ENCODE measurements around the gene COPG2. TPM values are rescaled to one million over a fixed set of nuclear protein-coding genes. Genes with fewer than 3 reads are reported as not detected.

COPG2 gene
- polyA plus RNA-seq, 2 of the 4 experiments (the other 2 are of a cell fraction) = 17.1 to 39.5 TPM

GRCh38 chr7:130476297-130477150 lies 192.0 kb downstream of the COPG2 start:
- WGBS (ENCODE audit: missing lambda C conversion rate) = 40% methylated on average over 9 of the region's 9 CpGs
- ChIA-PET CTCF (interaction anchor here (1.1 to 1.6 kb wide), 3 partner anchors 9 to 24 kb away, joined by 3 to 5 read pairs (median 5); no protein-coding TSS in a partner anchor), POLR2A (no interaction called here)
- no peak for ATAC-seq
- Histone ChIP-seq H3K9me3 (peaks cover 14% of the 10 kb centered on the region; the same call in 1 of the 3 replicates), H3K27ac (no peak overlapping the region), H3K4me3 (no peak overlapping the region), H3K4me1 (no peaks in the 10 kb centered on the region), H3K4me2 (no peak overlapping the region)
- no peak for DNase-seq (ENCODE audit: low read depth in 1 of 2, low spot score in 1 of 2)
- TF ChIP-seq TFCP2L1 (CRISPR knock-in tag; IDR thresholded peaks at IDR 0.05) (no peak), TP53 (CRISPR knock-in tag; IDR thresholded peaks at IDR 0.05) (no peak), RCOR1 (IDR thresholded peaks at IDR 0.05; ENCODE audit: low read depth, low read length) (no peak), ZSCAN20 (CRISPR knock-in tag; IDR thresholded peaks at IDR 0.05) (no peak), ZFP36 (IDR thresholded peaks at IDR 0.05; ENCODE audit: borderline replicate concordance, partially characterized antibody) (no peak)
- TF ChIP-seq, protein P1, sequence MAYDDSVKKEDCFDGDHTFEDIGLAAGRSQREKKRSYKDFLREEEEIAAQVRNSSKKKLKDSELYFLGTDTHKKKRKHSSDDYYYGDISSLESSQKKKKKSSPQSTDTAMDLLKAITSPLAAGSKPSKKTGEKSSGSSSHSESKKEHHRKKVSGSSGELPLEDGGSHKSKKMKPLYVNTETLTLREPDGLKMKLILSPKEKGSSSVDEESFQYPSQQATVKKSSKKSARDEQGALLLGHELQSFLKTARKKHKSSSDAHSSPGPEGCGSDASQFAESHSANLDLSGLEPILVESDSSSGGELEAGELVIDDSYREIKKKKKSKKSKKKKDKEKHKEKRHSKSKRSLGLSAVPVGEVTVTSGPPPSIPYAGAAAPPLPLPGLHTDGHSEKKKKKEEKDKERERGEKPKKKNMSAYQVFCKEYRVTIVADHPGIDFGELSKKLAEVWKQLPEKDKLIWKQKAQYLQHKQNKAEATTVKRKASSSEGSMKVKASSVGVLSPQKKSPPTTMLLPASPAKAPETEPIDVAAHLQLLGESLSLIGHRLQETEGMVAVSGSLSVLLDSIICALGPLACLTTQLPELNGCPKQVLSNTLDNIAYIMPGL (CRISPR knock-in tag; IDR thresholded peaks at IDR 0.05; ENCODE audit: borderline replicate concordance) = no peak
- FAIRE-seq = no peak

- no peak for DNase-seq (ENCODE audit: low read depth in 1 of 2, low spot score in 1 of 2)
- no peak overlapping the region for H3K27ac ChIP-seq
- 18% methylated on average over 7 of the region's 7 CpGs for WGBS (ENCODE audit: missing lambda C conversion rate)
- H3K4me2 ChIP-seq = no peak overlapping the region
- no peak overlapping the region for H3K4me3 ChIP-seq
- no peak for FAIRE-seq
- ATAC-seq = no peak
- CTCF ChIA-PET = interaction anchor here (1.1 kb wide), 1 partner anchor 25 kb away, joined by 3 read pairs; no protein-coding TSS in a partner anchor
- H3K9me3 ChIP-seq = peaks cover 14% of the 10 kb centered on the region; the same call in 1 of the 3 replicates
- TF ChIP-seq HOXA7 (CRISPR knock-in tag; IDR thresholded peaks at IDR 0.05) (no peak), NPAS2 (CRISPR knock-in tag; IDR thresholded peaks at IDR 0.05; ENCODE audit: borderline replicate concordance) (no peak), POLR2A (IDR thresholded peaks at IDR 0.05; ENCODE audit: low read length) (no peak), CEBPB (IDR thresholded peaks at IDR 0.05) (no peak), CBX2 (IDR thresholded peaks at IDR 0.05; ENCODE audit: borderline replicate concordance, low read depth) (no peak), FOSB (CRISPR knock-in tag; IDR thresholded peaks at IDR 0.05) (no peak), RNF2 (IDR thresholded peaks at IDR 0.05; ENCODE audit: borderline replicate concordance, low read depth) (no peak), RCOR1 (IDR thresholded peaks at IDR 0.05; ENCODE audit: low read depth, low read length) (no peak), SMC3 (IDR thresholded peaks at IDR 0.05) (no peak), MAFK (IDR thresholded peaks at IDR 0.05; ENCODE audit: partially characterized antibody) (no peak), EHF (CRISPR knock-in tag; IDR thresholded peaks at IDR 0.05) (no peak)
- TF ChIP-seq, protein P2, sequence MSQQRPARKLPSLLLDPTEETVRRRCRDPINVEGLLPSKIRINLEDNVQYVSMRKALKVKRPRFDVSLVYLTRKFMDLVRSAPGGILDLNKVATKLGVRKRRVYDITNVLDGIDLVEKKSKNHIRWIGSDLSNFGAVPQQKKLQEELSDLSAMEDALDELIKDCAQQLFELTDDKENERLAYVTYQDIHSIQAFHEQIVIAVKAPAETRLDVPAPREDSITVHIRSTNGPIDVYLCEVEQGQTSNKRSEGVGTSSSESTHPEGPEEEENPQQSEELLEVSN (IDR thresholded peaks at IDR 0.05; ENCODE audit: borderline replicate concordance, low read depth) = no peak
- POLR2A ChIA-PET = no interaction called here
- no peaks in the 10 kb centered on the region for H3K4me1 ChIP-seq
These were observed 192.8 kb downstream of the COPG2 start for GRCh38 chr7:130475776-130476175.

DNA sequence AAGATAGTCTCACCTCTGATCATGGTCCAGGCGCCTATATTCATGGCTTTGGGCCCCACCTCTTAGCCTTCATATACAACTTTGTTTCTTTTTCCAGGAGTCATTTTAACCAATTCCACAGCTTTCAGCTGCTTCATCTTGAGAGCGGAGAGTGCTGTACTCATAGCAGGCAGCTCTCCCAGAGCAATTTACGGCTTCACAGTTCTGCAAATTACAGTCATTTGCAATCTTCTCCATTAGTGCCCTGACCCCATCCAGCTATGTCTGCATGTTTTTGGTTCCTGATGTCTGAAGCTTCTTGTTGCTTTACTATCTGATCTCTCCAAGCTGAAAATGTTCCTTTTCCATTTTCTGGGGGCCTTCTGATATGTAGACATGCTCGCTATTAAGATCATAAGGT lies 194.7 kb downstream of the COPG2 start:
- no peak overlapping the region for H3K4me3 ChIP-seq
- ATAC-seq (0 out of 6 replicates have a peak, but pooled peaks of 1 of the 2 experiments have one; percentile 34), DNase-seq (ENCODE audit: low read depth in 1 of 2, low spot score in 1 of 2) (no peak), FAIRE-seq (no peak)
- peaks cover 12% of the 10 kb centered on the region; the same call in 1 of the 3 replicates for H3K9me3 ChIP-seq
- WGBS (ENCODE audit: missing lambda C conversion rate) = 78% methylated on average over 4 of the region's 4 CpGs
- no peaks in the 10 kb centered on the region for H3K4me1 ChIP-seq
- CTCF ChIA-PET = interaction anchor here (1.0 to 1.5 kb wide), 5 partner anchors 10 to 106 kb away, joined by 3 to 4 read pairs (median 3); no protein-coding TSS in a partner anchor
- H3K4me2 ChIP-seq = no peak overlapping the region
- no peak overlapping the region for H3K27ac ChIP-seq
- POLR2A ChIA-PET = no interaction called here
- TF ChIP-seq NPAS2 (CRISPR knock-in tag; IDR thresholded peaks at IDR 0.05; ENCODE audit: borderline replicate concordance) (no peak), HEYL (CRISPR knock-in tag; IDR thresholded peaks at IDR 0.05) (no peak), FOSB (CRISPR knock-in tag; IDR thresholded peaks at IDR 0.05) (no peak), EHF (CRISPR knock-in tag; IDR thresholded peaks at IDR 0.05) (no peak), FOXS1 (CRISPR knock-in tag; IDR thresholded peaks at IDR 0.05) (no peak), TP53 (CRISPR knock-in tag; IDR thresholded peaks at IDR 0.05) (no peak), TFCP2L1 (CRISPR knock-in tag; IDR thresholded peaks at IDR 0.05) (no peak), BCL3 (IDR thresholded peaks at IDR 0.05) (no peak), ZC3H11A (IDR thresholded peaks at IDR 0.05) (no peak), EP300 (IDR thresholded peaks at IDR 0.05) (no peak), NFE2L2 (conservative IDR thresholded peaks at IDR 0.05; ENCODE audit: low read length) (no peak)
- TF ChIP-seq, protein P3, sequence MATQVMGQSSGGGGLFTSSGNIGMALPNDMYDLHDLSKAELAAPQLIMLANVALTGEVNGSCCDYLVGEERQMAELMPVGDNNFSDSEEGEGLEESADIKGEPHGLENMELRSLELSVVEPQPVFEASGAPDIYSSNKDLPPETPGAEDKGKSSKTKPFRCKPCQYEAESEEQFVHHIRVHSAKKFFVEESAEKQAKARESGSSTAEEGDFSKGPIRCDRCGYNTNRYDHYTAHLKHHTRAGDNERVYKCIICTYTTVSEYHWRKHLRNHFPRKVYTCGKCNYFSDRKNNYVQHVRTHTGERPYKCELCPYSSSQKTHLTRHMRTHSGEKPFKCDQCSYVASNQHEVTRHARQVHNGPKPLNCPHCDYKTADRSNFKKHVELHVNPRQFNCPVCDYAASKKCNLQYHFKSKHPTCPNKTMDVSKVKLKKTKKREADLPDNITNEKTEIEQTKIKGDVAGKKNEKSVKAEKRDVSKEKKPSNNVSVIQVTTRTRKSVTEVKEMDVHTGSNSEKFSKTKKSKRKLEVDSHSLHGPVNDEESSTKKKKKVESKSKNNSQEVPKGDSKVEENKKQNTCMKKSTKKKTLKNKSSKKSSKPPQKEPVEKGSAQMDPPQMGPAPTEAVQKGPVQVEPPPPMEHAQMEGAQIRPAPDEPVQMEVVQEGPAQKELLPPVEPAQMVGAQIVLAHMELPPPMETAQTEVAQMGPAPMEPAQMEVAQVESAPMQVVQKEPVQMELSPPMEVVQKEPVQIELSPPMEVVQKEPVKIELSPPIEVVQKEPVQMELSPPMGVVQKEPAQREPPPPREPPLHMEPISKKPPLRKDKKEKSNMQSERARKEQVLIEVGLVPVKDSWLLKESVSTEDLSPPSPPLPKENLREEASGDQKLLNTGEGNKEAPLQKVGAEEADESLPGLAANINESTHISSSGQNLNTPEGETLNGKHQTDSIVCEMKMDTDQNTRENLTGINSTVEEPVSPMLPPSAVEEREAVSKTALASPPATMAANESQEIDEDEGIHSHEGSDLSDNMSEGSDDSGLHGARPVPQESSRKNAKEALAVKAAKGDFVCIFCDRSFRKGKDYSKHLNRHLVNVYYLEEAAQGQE (IDR thresholded peaks at IDR 0.05) = no peak

All from A549 (cell line).